GM23338 (cell line): Measurements from ENCODE around the gene VIPR1. TPM values are rescaled to one million over a fixed set of nuclear protein-coding genes. Genes with fewer than 3 reads are reported as not detected.

Source experiments
- ATAC-seq: fragments of 200-7000 bp; cut with Tn5 transposase; 3 replicates; pipeline ENCODE4 v1.9.1; 2020
- DNase-seq: peaks from one replicate; pipeline ENCODE4 v3.0.0-alpha.2; 2015; ENCODE audit warnings: low spot score
- H2AFZ ChIP-seq: fragments of 200-600 bp; sonication (generic); 2 replicates; pipeline ENCODE4 v1.8.0; 2016; ENCODE audit warnings: antibody characterized with exemption, mild to moderate bottlenecking, moderate library complexity
- H3F3A ChIP-seq: fragments of 200-600 bp; sonication (generic); replicated peaks from 2 replicates; pipeline ENCODE4 v1.8.0; 2017; ENCODE audit warnings: antibody characterized with exemption, mixed run types, low read depth
- H3K27ac ChIP-seq: fragments of 200-600 bp; sonication (generic); 2 replicates; pipeline ENCODE4 v1.6.1; 2016; ENCODE audit warnings: low read depth
- H3K27me3 ChIP-seq: fragments of 200-600 bp; sonication (generic); 2 replicates; pipeline ENCODE4 v1.8.0; 2016; ENCODE audit warnings: mild to moderate bottlenecking, mixed run types, moderate library complexity; ENCODE audit not compliant: insufficient read depth
- H3K36me3 ChIP-seq: fragments of 200-600 bp; sonication (generic); 2 replicates; pipeline ENCODE4 v1.8.0; 2016; ENCODE audit warnings: mild to moderate bottlenecking; ENCODE audit not compliant: insufficient read depth
- H3K4me1 ChIP-seq: fragments of 200-600 bp; sonication (generic); 2 replicates; pipeline ENCODE4 v1.8.0; 2016; ENCODE audit warnings: mild to moderate bottlenecking, moderate library complexity; ENCODE audit not compliant: insufficient read depth
- H3K4me2 ChIP-seq: fragments of 200-600 bp; sonication (generic); 2 replicates; pipeline ENCODE4 v1.7.1; 2017; ENCODE audit warnings: mixed run types
- H3K4me3 ChIP-seq: fragments of 200-600 bp; sonication (generic); 2 replicates; pipeline ENCODE4 v1.6.1; 2016; ENCODE audit warnings: mixed run types
- H3K79me2 ChIP-seq: fragments of 200-600 bp; sonication (generic); replicated peaks from 2 replicates; pipeline ENCODE4 v1.8.0; 2017; ENCODE audit warnings: mild to moderate bottlenecking; ENCODE audit not compliant: insufficient read depth
- H3K9me2 ChIP-seq: fragments of 200-600 bp; sonication (generic); 2 replicates; pipeline ENCODE4 v1.8.0; 2017; ENCODE audit not compliant: insufficient read depth
- H4K20me1 ChIP-seq: fragments of 200-600 bp; sonication (generic); replicated peaks from 2 replicates; pipeline ENCODE4 v1.8.0; 2017; ENCODE audit warnings: mild to moderate bottlenecking; ENCODE audit not compliant: insufficient read depth
- H3K27ac Mint-ChIP-seq: 2 replicates; pipeline ENCODE4 v1.8.0; 2020; ENCODE audit warnings: inconsistent platforms, mild to moderate bottlenecking, moderate library complexity, mixed read lengths
- H3K27me3 Mint-ChIP-seq: 3 replicates; pipeline ENCODE4 v1.8.0; 2022; ENCODE audit warnings: low read depth, mild to moderate bottlenecking, moderate library complexity, mixed read lengths, inconsistent platforms; ENCODE audit not compliant: insufficient read depth, poor library complexity
- H3K36me3 Mint-ChIP-seq: 3 replicates; pipeline ENCODE4 v1.8.0; 2021; ENCODE audit warnings: low read depth, mild to moderate bottlenecking, inconsistent platforms, moderate library complexity, mixed read lengths
- H3K4me1 Mint-ChIP-seq: 3 replicates; pipeline ENCODE4 v1.8.0; 2020; ENCODE audit warnings: mild to moderate bottlenecking, inconsistent platforms, mixed read lengths
- H3K4me3 Mint-ChIP-seq: 3 replicates; pipeline ENCODE4 v1.8.0; 2021; ENCODE audit warnings: moderate library complexity, mild to moderate bottlenecking, inconsistent platforms, mixed read lengths
- H3K9me3 Mint-ChIP-seq: 3 replicates; pipeline ENCODE4 v1.8.0; 2020; ENCODE audit warnings: moderate library complexity, mild to moderate bottlenecking, inconsistent platforms, mixed read lengths
- CREB1 ChIP-seq: fragments of 250-450 bp; sonication (Bioruptor Pico); IDR thresholded peaks from 2 replicates; pipeline ENCODE4 v1.5.0; 2020; ENCODE audit warnings: low read depth, mild to moderate bottlenecking, moderate library complexity
- EZH2 ChIP-seq: fragments of 200-600 bp; sonication (generic); IDR thresholded peaks from one replicate; pipeline ENCODE4 v1.8.0; 2017; ENCODE audit warnings: antibody characterized with exemption, mild to moderate bottlenecking, low read depth; ENCODE audit not compliant: unreplicated experiment
- EZH2phosphoT487 ChIP-seq: fragments of 200-600 bp; sonication (generic); IDR thresholded peaks from one replicate; pipeline ENCODE4 v1.8.1; 2018; ENCODE audit warnings: antibody characterized with exemption; ENCODE audit not compliant: unreplicated experiment
- JUNB ChIP-seq: IDR thresholded peaks from one replicate; pipeline ENCODE4 v1.6.1; 2016; ENCODE audit warnings: antibody characterized with exemption; ENCODE audit not compliant: unreplicated experiment
- NANOG ChIP-seq: IDR thresholded peaks from 2 replicates; pipeline ENCODE4 v1.6.1; 2016; ENCODE audit warnings: antibody characterized with exemption, borderline replicate concordance
- POLR2AphosphoS5 ChIP-seq: IDR thresholded peaks from 2 replicates; pipeline ENCODE4 v1.6.1; 2016; ENCODE audit warnings: antibody characterized with exemption, low read depth
- STAT1 ChIP-seq: IDR thresholded peaks from one replicate; pipeline ENCODE4 v1.6.1; 2016; ENCODE audit warnings: antibody characterized with exemption; ENCODE audit not compliant: unreplicated experiment
- ZNF114 ChIP-seq: fragments of 250-450 bp; sonication (Bioruptor Pico); IDR thresholded peaks from 2 replicates; pipeline ENCODE4 v1.5.0; 2020; ENCODE audit warnings: mild to moderate bottlenecking, moderate library complexity
- ZNF331 ChIP-seq: fragments of 250-450 bp; sonication (Bioruptor Pico); IDR thresholded peaks from 2 replicates; pipeline ENCODE4 v1.5.0; 2020; ENCODE audit warnings: low read depth, mild to moderate bottlenecking, moderate library complexity
- polyA plus RNA-seq: library from polyadenylated mRNA; unstranded; fragments of >200 nt; fragmentation: Nextera tagmentation; extraction: Ambion mirVana; gene quantifications from 2 replicates; pipeline ENCODE4 v1.2.1, GENCODE V29; 2016
- total RNA-seq: library from RNA; depleted of rRNA; stranded (reverse); fragments of >200 nt; shearing (Covaris generic); gene quantifications from 2 replicates; pipeline ENCODE4 v1.2.3, GENCODE V29; 2014
- TF ChIP-seq, protein P1 (sequence below): IDR thresholded peaks from one replicate; pipeline ENCODE4 v1.6.1; 2018; ENCODE audit warnings: antibody characterized with exemption; ENCODE audit not compliant: unreplicated experiment
- TF ChIP-seq, protein P2 (sequence below), 2 experiments: fragments of 200-600 bp in 1 of 2; sonication (generic) in 1 of 2; conservative IDR thresholded peaks; 2 replicates each; pipeline versions ENCODE4 v1.5.1 to v1.6.1; 2016 to 2017; ENCODE audit warnings: antibody characterized with exemption in 2 of 2, low read depth in 2 of 2, mild to moderate bottlenecking in 2 of 2, moderate library complexity in 1 of 2
- TF ChIP-seq, protein P3 (sequence below): fragments of 250-450 bp; sonication (Bioruptor Pico); IDR thresholded peaks from 2 replicates; pipeline ENCODE4 v1.5.0; 2020; ENCODE audit warnings: mild to moderate bottlenecking, moderate library complexity
- TF ChIP-seq, protein P4 (sequence below): IDR thresholded peaks from 2 replicates; pipeline ENCODE4 v1.6.1; 2016; ENCODE audit warnings: antibody characterized with exemption

The VIPR1 gene
- total and polyA plus RNA-seq, 2 experiments from 2014 or later: 6.3 to 19.3 TPM

- no peak for TF ChIP-seq POLR2AphosphoS5
- no peak for TF ChIP-seq ZNF114
Measured at GRCh38 chr3:42468111-42468510, 34.3 kb upstream of the VIPR1 start (continued).

DNA sequence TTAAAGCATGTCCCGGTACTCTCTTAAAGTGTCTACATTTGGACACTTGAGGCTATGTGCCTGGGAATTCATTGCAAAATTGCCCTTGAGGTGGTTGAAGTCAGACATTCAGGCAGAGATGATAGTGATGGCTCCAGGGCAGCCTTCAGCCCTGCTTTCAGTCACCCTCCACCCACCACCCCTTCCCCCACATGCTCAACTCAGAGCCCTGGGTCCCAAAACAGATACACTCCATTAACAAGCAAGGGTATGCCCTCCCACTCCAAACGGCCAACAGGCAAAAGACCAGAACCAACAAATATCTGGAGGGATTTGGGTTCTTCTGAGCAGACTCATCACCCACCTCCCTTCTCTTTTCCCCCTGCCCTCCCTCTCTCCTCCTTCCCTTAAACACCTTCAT, 29.9 kb upstream of the VIPR1 start:
- H3K4me3 Mint-ChIP-seq: no peak overlapping the region
- H3K4me3 ChIP-seq: no peak overlapping the region
- H4K20me1 ChIP-seq: no peaks in the 10 kb centered on the region
- ATAC-seq (no peak), DNase-seq (no peak)
- H3K9me3 Mint-ChIP-seq: no peaks in the 10 kb centered on the region
- H3K36me3 ChIP-seq: no peaks in the 10 kb centered on the region
- H3K27ac ChIP-seq: no peak overlapping the region
- H3K4me1 Mint-ChIP-seq: no peaks in the 10 kb centered on the region; the same call in 2 of the 3 replicates
- no peaks in the 10 kb centered on the region for H3K79me2 ChIP-seq
- no peaks in the 10 kb centered on the region for H3K36me3 Mint-ChIP-seq
- no peaks in the 10 kb centered on the region for H3K9me2 ChIP-seq
- H3K27me3 Mint-ChIP-seq: peaks cover 3% of the 10 kb centered on the region
- no peaks in the 10 kb centered on the region for H3F3A ChIP-seq
- no peak overlapping the region for H3K4me2 ChIP-seq
- H3K4me1 ChIP-seq: no peaks in the 10 kb centered on the region
- TF ChIP-seq STAT1: no peak
- TF ChIP-seq, protein P1, sequence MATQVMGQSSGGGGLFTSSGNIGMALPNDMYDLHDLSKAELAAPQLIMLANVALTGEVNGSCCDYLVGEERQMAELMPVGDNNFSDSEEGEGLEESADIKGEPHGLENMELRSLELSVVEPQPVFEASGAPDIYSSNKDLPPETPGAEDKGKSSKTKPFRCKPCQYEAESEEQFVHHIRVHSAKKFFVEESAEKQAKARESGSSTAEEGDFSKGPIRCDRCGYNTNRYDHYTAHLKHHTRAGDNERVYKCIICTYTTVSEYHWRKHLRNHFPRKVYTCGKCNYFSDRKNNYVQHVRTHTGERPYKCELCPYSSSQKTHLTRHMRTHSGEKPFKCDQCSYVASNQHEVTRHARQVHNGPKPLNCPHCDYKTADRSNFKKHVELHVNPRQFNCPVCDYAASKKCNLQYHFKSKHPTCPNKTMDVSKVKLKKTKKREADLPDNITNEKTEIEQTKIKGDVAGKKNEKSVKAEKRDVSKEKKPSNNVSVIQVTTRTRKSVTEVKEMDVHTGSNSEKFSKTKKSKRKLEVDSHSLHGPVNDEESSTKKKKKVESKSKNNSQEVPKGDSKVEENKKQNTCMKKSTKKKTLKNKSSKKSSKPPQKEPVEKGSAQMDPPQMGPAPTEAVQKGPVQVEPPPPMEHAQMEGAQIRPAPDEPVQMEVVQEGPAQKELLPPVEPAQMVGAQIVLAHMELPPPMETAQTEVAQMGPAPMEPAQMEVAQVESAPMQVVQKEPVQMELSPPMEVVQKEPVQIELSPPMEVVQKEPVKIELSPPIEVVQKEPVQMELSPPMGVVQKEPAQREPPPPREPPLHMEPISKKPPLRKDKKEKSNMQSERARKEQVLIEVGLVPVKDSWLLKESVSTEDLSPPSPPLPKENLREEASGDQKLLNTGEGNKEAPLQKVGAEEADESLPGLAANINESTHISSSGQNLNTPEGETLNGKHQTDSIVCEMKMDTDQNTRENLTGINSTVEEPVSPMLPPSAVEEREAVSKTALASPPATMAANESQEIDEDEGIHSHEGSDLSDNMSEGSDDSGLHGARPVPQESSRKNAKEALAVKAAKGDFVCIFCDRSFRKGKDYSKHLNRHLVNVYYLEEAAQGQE: no peak
- TF ChIP-seq, protein P2, sequence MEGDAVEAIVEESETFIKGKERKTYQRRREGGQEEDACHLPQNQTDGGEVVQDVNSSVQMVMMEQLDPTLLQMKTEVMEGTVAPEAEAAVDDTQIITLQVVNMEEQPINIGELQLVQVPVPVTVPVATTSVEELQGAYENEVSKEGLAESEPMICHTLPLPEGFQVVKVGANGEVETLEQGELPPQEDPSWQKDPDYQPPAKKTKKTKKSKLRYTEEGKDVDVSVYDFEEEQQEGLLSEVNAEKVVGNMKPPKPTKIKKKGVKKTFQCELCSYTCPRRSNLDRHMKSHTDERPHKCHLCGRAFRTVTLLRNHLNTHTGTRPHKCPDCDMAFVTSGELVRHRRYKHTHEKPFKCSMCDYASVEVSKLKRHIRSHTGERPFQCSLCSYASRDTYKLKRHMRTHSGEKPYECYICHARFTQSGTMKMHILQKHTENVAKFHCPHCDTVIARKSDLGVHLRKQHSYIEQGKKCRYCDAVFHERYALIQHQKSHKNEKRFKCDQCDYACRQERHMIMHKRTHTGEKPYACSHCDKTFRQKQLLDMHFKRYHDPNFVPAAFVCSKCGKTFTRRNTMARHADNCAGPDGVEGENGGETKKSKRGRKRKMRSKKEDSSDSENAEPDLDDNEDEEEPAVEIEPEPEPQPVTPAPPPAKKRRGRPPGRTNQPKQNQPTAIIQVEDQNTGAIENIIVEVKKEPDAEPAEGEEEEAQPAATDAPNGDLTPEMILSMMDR (conservative IDR thresholded peaks at IDR 0.05; ENCODE audit: low read depth in 2 of 2): no peak
- TF ChIP-seq CREB1 (CRISPR knock-in tag): no peak
- no peak for TF ChIP-seq EZH2phosphoT487
- no peak for TF ChIP-seq ZNF114
- no peak for TF ChIP-seq POLR2AphosphoS5
- no peak for TF ChIP-seq ZNF331 (CRISPR knock-in tag)
- no peak for TF ChIP-seq EZH2
- TF ChIP-seq NANOG: no peak
- TF ChIP-seq, protein P3, sequence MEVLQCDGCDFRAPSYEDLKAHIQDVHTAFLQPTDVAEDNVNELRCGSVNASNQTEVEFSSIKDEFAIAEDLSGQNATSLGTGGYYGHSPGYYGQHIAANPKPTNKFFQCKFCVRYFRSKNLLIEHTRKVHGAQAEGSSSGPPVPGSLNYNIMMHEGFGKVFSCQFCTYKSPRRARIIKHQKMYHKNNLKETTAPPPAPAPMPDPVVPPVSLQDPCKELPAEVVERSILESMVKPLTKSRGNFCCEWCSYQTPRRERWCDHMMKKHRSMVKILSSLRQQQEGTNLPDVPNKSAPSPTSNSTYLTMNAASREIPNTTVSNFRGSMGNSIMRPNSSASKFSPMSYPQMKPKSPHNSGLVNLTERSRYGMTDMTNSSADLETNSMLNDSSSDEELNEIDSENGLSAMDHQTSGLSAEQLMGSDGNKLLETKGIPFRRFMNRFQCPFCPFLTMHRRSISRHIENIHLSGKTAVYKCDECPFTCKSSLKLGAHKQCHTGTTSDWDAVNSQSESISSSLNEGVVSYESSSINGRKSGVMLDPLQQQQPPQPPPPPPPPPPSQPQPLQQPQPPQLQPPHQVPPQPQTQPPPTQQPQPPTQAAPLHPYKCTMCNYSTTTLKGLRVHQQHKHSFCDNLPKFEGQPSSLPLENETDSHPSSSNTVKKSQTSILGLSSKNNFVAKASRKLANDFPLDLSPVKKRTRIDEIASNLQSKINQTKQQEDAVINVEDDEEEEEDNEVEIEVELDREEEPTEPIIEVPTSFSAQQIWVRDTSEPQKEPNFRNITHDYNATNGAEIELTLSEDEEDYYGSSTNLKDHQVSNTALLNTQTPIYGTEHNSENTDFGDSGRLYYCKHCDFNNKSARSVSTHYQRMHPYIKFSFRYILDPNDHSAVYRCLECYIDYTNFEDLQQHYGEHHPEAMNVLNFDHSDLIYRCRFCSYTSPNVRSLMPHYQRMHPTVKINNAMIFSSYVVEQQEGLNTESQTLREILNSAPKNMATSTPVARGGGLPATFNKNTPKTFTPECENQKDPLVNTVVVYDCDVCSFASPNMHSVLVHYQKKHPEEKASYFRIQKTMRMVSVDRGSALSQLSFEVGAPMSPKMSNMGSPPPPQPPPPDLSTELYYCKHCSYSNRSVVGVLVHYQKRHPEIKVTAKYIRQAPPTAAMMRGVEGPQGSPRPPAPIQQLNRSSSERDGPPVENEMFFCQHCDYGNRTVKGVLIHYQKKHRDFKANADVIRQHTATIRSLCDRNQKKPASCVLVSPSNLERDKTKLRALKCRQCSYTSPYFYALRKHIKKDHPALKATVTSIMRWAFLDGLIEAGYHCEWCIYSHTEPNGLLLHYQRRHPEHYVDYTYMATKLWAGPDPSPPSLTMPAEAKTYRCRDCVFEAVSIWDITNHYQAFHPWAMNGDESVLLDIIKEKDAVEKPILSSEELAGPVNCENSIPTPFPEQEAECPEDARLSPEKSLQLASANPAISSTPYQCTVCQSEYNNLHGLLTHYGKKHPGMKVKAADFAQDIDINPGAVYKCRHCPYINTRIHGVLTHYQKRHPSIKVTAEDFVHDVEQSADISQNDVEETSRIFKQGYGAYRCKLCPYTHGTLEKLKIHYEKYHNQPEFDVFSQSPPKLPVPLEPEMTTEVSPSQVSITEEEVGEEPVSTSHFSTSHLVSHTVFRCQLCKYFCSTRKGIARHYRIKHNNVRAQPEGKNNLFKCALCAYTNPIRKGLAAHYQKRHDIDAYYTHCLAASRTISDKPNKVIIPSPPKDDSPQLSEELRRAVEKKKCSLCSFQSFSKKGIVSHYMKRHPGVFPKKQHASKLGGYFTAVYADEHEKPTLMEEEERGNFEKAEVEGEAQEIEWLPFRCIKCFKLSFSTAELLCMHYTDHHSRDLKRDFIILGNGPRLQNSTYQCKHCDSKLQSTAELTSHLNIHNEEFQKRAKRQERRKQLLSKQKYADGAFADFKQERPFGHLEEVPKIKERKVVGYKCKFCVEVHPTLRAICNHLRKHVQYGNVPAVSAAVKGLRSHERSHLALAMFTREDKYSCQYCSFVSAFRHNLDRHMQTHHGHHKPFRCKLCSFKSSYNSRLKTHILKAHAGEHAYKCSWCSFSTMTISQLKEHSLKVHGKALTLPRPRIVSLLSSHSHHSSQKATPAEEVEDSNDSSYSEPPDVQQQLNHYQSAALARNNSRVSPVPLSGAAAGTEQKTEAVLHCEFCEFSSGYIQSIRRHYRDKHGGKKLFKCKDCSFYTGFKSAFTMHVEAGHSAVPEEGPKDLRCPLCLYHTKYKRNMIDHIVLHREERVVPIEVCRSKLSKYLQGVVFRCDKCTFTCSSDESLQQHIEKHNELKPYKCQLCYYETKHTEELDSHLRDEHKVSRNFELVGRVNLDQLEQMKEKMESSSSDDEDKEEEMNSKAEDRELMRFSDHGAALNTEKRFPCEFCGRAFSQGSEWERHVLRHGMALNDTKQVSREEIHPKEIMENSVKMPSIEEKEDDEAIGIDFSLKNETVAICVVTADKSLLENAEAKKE (CRISPR knock-in tag): no peak
- TF ChIP-seq JUNB: no peak
- TF ChIP-seq, protein P4, sequence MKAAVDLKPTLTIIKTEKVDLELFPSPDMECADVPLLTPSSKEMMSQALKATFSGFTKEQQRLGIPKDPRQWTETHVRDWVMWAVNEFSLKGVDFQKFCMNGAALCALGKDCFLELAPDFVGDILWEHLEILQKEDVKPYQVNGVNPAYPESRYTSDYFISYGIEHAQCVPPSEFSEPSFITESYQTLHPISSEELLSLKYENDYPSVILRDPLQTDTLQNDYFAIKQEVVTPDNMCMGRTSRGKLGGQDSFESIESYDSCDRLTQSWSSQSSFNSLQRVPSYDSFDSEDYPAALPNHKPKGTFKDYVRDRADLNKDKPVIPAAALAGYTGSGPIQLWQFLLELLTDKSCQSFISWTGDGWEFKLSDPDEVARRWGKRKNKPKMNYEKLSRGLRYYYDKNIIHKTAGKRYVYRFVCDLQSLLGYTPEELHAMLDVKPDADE: no peak
- no peaks in the 10 kb centered on the region for H3K27me3 ChIP-seq
- H2AFZ ChIP-seq: 0 out of 2 replicates have a peak overlapping the region, but pooled peaks have one; percentile 38
- H3K27ac Mint-ChIP-seq: no peak overlapping the region
